ENCODE data around the gene GRWD1. TPM values are rescaled to one million over a fixed set of nuclear protein-coding genes. Genes with fewer than 3 reads are reported as not detected.

Gene GRWD1
- total and polyA plus RNA-seq, 2 of the 4 experiments (the other 2 are of a cell fraction), result 22.0 to 22.5 TPM

GRCh38 chr19:48478339-48479256 lies 32.8 kb downstream of the GRWD1 start (continued):
- TF ChIP-seq FOS (IDR thresholded peaks at IDR 0.05; ENCODE audit: low read depth, low read length), result no peak

GRCh38 chr19:48479686-48480085 lies 33.9 kb downstream of the GRWD1 start:
- CTCF ChIA-PET, result no interaction called here
- H3K4me3 ChIP-seq (ENCODE audit: insufficient read depth, low read depth, low read length), result no peak overlapping the region
- 78% methylated on average over 5 of the region's 7 CpGs; no CpG with 5 or more reads in 1 of the 2 experiments for WGBS, 2 experiments (ENCODE audit: extremely low coverage in 2 of 2, insufficient read length in 1 of 2)
- H3K4me1 ChIP-seq (ENCODE audit: control insufficient read depth, insufficient read depth, low read length), result peaks cover 15% of the 10 kb centered on the region
- H3K23ac ChIP-seq (ENCODE audit: low read depth, low read length), result peak overlapping the region; percentile 31
- no peak overlapping the region for H3K4me2 ChIP-seq (ENCODE audit: low read depth, low read length)
- no peak overlapping the region for H3K9ac ChIP-seq (ENCODE audit: low read depth, low read length)
- no peak overlapping the region for H2BK5ac ChIP-seq (ENCODE audit: low read depth, low read length, poor library complexity, severe bottlenecking)
- peaks cover 0 to 21% of the 10 kb centered on the region in 2 experiments; a peak in 1 of 4 replicates for H3K79me1 ChIP-seq (ENCODE audit: low read depth in 1 of 2, low read length in 2 of 2)
- no peaks in the 10 kb centered on the region for H3K27me3 ChIP-seq (ENCODE audit: control insufficient read depth, insufficient read depth, low read length)
- peak overlapping the region; percentile 3 for H2AK9ac ChIP-seq (replicated peaks; ENCODE audit: low read depth, low read length, poor library complexity)
- peaks cover 43% of the 10 kb centered on the region for H3K36me3 ChIP-seq (ENCODE audit: control insufficient read depth, insufficient read depth, low read length)
- BruUV-seq (replicated peaks), result no TSS peak
- dilution Hi-C loops (cut with HindIII; ENCODE audit: low sequenced_read_pairs, unreplicated experiment) (no loop called here), intact Hi-C loops (cut with micrococcal nuclease) (no loop called here), in situ Hi-C loops (cut with MboI; ENCODE audit: low sequenced_read_pairs) (no loop called here)
- H2BK15ac ChIP-seq (ENCODE audit: low read depth, low read length), result no peak overlapping the region
- H3K4ac ChIP-seq (ENCODE audit: low read depth, low read length), result 0 out of 2 replicates have a peak overlapping the region, but pooled peaks have one; percentile 19
- ATAC-seq (ENCODE audit: low read depth) (peak; percentile 7; the same call in 1 of the 2 replicates), DNase-seq (no peak)
- no peaks in the 10 kb centered on the region for H3K9me3 ChIP-seq (ENCODE audit: control insufficient read depth, insufficient read depth, low read length)
- no peak overlapping the region for H3K27ac ChIP-seq (ENCODE audit: insufficient read depth, low read length)
- POLR2A ChIA-PET (ENCODE audit: unreplicated experiment), result no interaction called here
- no peak overlapping the region for H3K56ac ChIP-seq (ENCODE audit: extremely low read depth, insufficient read depth, low read length)
- TF ChIP-seq MAFK (IDR thresholded peaks at IDR 0.05; ENCODE audit: low read depth, low read length) (no peak), BHLHE40 (IDR thresholded peaks at IDR 0.05; ENCODE audit: low read depth, low read length) (no peak), CEBPB (IDR thresholded peaks at IDR 0.05; ENCODE audit: low read depth, low read length) (no peak), SMC3 (IDR thresholded peaks at IDR 0.05; ENCODE audit: low read depth, low read length) (no peak), CHD1 (IDR thresholded peaks at IDR 0.05; ENCODE audit: low read depth, low read length) (no peak), NFE2L2 (IDR thresholded peaks at IDR 0.05; ENCODE audit: low read depth, low read length) (no peak), MAZ (IDR thresholded peaks at IDR 0.05; ENCODE audit: borderline replicate concordance, low read depth, low read length) (no peak), RFX5 (IDR thresholded peaks at IDR 0.05; ENCODE audit: low read depth, low read length) (no peak), POLR2A (IDR thresholded peaks at IDR 0.05; ENCODE audit: low read depth, low read length) (no peak), RCOR1 (IDR thresholded peaks at IDR 0.05; ENCODE audit: insufficient replicate concordance, low read length) (no peak)
- H2BK20ac ChIP-seq (ENCODE audit: low read depth, low read length), result no peak overlapping the region
- no peak overlapping the region for H2BK120ac ChIP-seq (ENCODE audit: low read depth, low read length)
- no peak overlapping the region; a peak in 1 of 4 replicates for H4K8ac ChIP-seq (ENCODE audit: low read depth in 2 of 2, low read length in 2 of 2)
- no peak overlapping the region for H4K5ac ChIP-seq (ENCODE audit: low read depth, low read length)
- no peak overlapping the region for H4K91ac ChIP-seq (ENCODE audit: insufficient read depth, low read depth, low read length)
- H3K9me1 ChIP-seq (ENCODE audit: insufficient read depth, low read length), result peaks cover 12% of the 10 kb centered on the region
- 0 out of 2 replicates have a peak overlapping the region, but pooled peaks have one; percentile 20 for H2AK5ac ChIP-seq (ENCODE audit: low read depth, low read length)
- peaks cover 27% of the 10 kb centered on the region for H4K20me1 ChIP-seq (ENCODE audit: insufficient read depth, low read length)
- no peak overlapping the region for H3K18ac ChIP-seq (ENCODE audit: low read depth, low read length)
- peak overlapping the region; percentile 89 for H2AFZ ChIP-seq (replicated peaks; ENCODE audit: low read length, poor library complexity)
- H3K14ac ChIP-seq (replicated peaks; ENCODE audit: low read depth, low read length), result peak overlapping the region; percentile 48; the same call in 1 of the 2 replicates
